Body of pancreas (tissue), 4 donors: ENCODE results near the gene RAD51B. TPM values are rescaled to one million over a fixed set of nuclear protein-coding genes. Genes with fewer than 3 reads are reported as not detected.

Source experiments
- ATAC-seq: fragments of 150-250 bp; one replicate; pipeline ENCODE4 v1.9.1; 2016
- DNase-seq, 4 donors: peaks; one replicate each; pipeline ENCODE4 v3.0.0-alpha.2; 2019
- H3K27ac ChIP-seq, 4 donors: fragments of 200-600 bp; sonication (generic); 1 replicate in 3 of 4; 2 replicates in 1 of 4; pipeline versions ENCODE4 v1.5.1 to v1.6.1; 2016 to 2019; ENCODE audit warnings: mild to moderate bottlenecking in 1 of 4, mixed read lengths in 1 of 4, moderate library complexity in 1 of 4
- H3K27me3 ChIP-seq, 2 donors: fragments of 200-600 bp; sonication (generic); one replicate each; pipeline ENCODE4 v1.6.0; 2016; ENCODE audit warnings: mild to moderate bottlenecking in 1 of 2
- H3K36me3 ChIP-seq, 2 donors: fragments of 200-600 bp; sonication (generic); replicated peaks in 1 of 2; 2 replicates each; pipeline ENCODE4 v1.5.1; 2016; ENCODE audit warnings: low read depth in 2 of 2; ENCODE audit not compliant: insufficient read depth in 1 of 2
- H3K4me1 ChIP-seq: fragments of 200-600 bp; sonication (generic); one replicate; pipeline ENCODE4 v1.6.0; 2016
- H3K4me3 ChIP-seq, 2 donors: fragments of 200-600 bp; sonication (generic); 1 replicate in 1 of 2; 2 replicates in 1 of 2; pipeline ENCODE4 v1.5.1; 2016 to 2019
- H3K9me3 ChIP-seq, 3 donors: fragments of 200-600 bp; sonication (generic); 1 replicate in 2 of 3; 2 replicates in 1 of 3; pipeline ENCODE4 v1.5.1; 2016
- CTCF ChIP-seq, 7 experiments: fragments of 450-650 bp in 4 of 7; fragments of 200-600 bp in 3 of 7; sonication (generic) in 3 of 7; IDR thresholded peaks; one replicate each; pipeline ENCODE4 v1.5.1; 2016 to 2019; ENCODE audit warnings: antibody characterized with exemption in 7 of 7
- POLR2A ChIP-seq, 3 donors: fragments of 450-650 bp; IDR thresholded peaks; one replicate each; pipeline ENCODE4 v1.6.1; 2016; ENCODE audit warnings: antibody characterized with exemption in 3 of 3, mild to moderate bottlenecking in 2 of 3
- WGBS, 2 donors: methylation state at CpG; one replicate each; pipeline ENCODE4 v1.1.5; 2017; 5-methylcytosine and 5-hydroxymethylcytosine counted together
- intact Hi-C: fragments of 100-400 bp; cut with DNase I; formaldehyde crosslinking; loops from one replicate; pipeline ENCODE4 v1.15.1; 2023
- total RNA-seq, 2 donors: library from RNA; depleted of rRNA; stranded (reverse); fragments of >200 nt; gene quantifications; one replicate each; pipeline ENCODE4 v1.1.0, GENCODE V29; 2016

Gene RAD51B
- total RNA-seq, 2 donors from 2014 or later, result 12.2 to 29.6 TPM

GRCh38 chr14:68153275-68153674 lies 333.7 kb downstream of the RAD51B start:
- WGBS, 2 donors, result 81 to 100% methylated on average over 1 of the region's 1 CpG
- intact Hi-C loops, result no loop called here

GRCh38 chr14:68154275-68154674 lies 334.7 kb downstream of the RAD51B start:
- intact Hi-C loops, result no loop called here
- no peak for ATAC-seq
- DNase-seq, result no peak
- TF ChIP-seq CTCF (IDR thresholded peaks at IDR 0.05) (no peak), POLR2A (IDR thresholded peaks at IDR 0.05) (no peak)
- no peaks in the 10 kb centered on the region for H3K4me1 ChIP-seq
- no peak overlapping the region for H3K4me3 ChIP-seq
- no peaks in the 10 kb centered on the region for H3K27me3 ChIP-seq
- H3K9me3 ChIP-seq, result no peaks in the 10 kb centered on the region
- 92 to 95% methylated on average over 2 of the region's 2 CpGs for WGBS, 2 donors
- H3K36me3 ChIP-seq, result no peaks in the 10 kb centered on the region
- no peak overlapping the region for H3K27ac ChIP-seq

More at GRCh38 chr14:68153275-68153674, 333.7 kb downstream of the RAD51B start:
- ATAC-seq (no peak), DNase-seq (no peak)
- TF ChIP-seq POLR2A (IDR thresholded peaks at IDR 0.05) (no peak), CTCF (IDR thresholded peaks at IDR 0.05) (no peak)
- Histone ChIP-seq H3K27me3 (no peaks in the 10 kb centered on the region), H3K27ac (no peak overlapping the region), H3K4me3 (no peak overlapping the region), H3K4me1 (no peaks in the 10 kb centered on the region), H3K9me3 (no peaks in the 10 kb centered on the region), H3K36me3 (no peaks in the 10 kb centered on the region)

- no peak for DNase-seq
Measured at GRCh38 chr14:68157971-68158371, 338.4 kb downstream of the RAD51B start.

DNA sequence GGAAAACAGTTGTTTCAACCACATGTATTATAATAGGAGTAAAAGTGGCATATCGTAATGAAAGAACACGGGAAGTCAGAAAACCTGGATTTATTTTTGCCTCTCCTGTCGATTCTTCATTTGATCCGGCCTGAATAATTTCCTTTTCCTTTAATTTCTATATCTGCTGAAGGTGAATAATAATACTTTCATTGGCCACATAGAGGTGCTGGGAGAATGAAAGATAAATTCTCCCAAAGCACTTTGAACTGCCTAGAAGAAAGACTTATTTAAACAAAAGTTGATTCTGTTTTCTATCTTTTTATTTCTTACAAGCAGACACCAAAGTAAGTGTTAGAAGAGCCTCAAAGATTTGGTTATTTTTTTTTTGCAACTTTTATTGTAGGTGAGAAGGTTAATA lies 339.1 kb downstream of the RAD51B start:
- no peak overlapping the region for H3K4me3 ChIP-seq
- intact Hi-C loops, result no loop called here

More at GRCh38 chr14:68157971-68158371, 338.4 kb downstream of the RAD51B start:
- Histone ChIP-seq H3K4me3 (no peak overlapping the region), H3K27ac (no peak overlapping the region), H3K36me3 (no peaks in the 10 kb centered on the region), H3K27me3 (no peaks in the 10 kb centered on the region), H3K4me1 (peaks cover 20% of the 10 kb centered on the region), H3K9me3 (no peaks in the 10 kb centered on the region)
- intact Hi-C loops, result no loop called here
- TF ChIP-seq POLR2A (IDR thresholded peaks at IDR 0.05) (no peak), CTCF (IDR thresholded peaks at IDR 0.05) (no peak)
- no peak for ATAC-seq
- whole genome bisulfite sequencing, 2 donors, result 87 to 90% methylated on average over 1 of the region's 1 CpG

More for the DNA sequence above, 339.1 kb downstream of the RAD51B start:
- Histone ChIP-seq H3K4me1 (peaks cover 27% of the 10 kb centered on the region), H3K9me3 (no peaks in the 10 kb centered on the region), H3K27ac (peak overlapping the region in 1 of 4 donors; percentile 9), H3K27me3 (no peaks in the 10 kb centered on the region), H3K36me3 (no peaks in the 10 kb centered on the region)
- TF ChIP-seq CTCF (IDR thresholded peaks at IDR 0.05) (peak in 4 of 7 experiments; percentile 34 to 44 (median 39)), POLR2A (IDR thresholded peaks at IDR 0.05) (no peak)
- ATAC-seq (no peak), DNase-seq (no peak)
- 70 to 73% methylated on average over 4 of the region's 4 CpGs for WGBS, 2 donors
